IMR-90 (cell line): ENCODE measurements around the gene SPINT1. TPM values are rescaled to one million over a fixed set of nuclear protein-coding genes. Genes with fewer than 3 reads are reported as not detected.
A peak's percentile ranks its signal among the peaks of the same experiment; 100 is the strongest.

ENCODE experiments used
- ATAC-seq: fragments of 200-7000 bp; cut with Tn5 transposase; 2 replicates; pipeline ENCODE4 v1.9.1; 2020; ENCODE audit warnings: low read depth, mild to moderate bottlenecking, moderate library complexity
- BruUV-seq: library from RNA; stranded (reverse); fragments of 400-500 nt; replicated peaks from 2 replicates; lab custom pipeline; 2021; lab: Mats Ljungman, UMichigan
- CTCF ChIA-PET: fragments of 300-600 bp; formaldehyde crosslinking; extraction: SDS; loops from one replicate; lab custom pipeline; 2021; ENCODE audit warnings: antibody characterized with exemption; lab: Yijun Ruan, JAX
- POLR2A ChIA-PET: fragments of 300-600 bp; sonication (Branson Sonifier 250); formaldehyde crosslinking; loops from one replicate; lab custom pipeline; 2022; ENCODE audit warnings: antibody characterized with exemption; ENCODE audit not compliant: unreplicated experiment; lab: Charles Lee
- DNase-seq: peaks from one replicate; pipeline ENCODE4 v3.0.0; 2013
- H2AFZ ChIP-seq: replicated peaks from 2 replicates; pipeline ENCODE3; 2013; ENCODE audit warnings: low read length, mild to moderate bottlenecking; ENCODE audit not compliant: poor library complexity
- H2AK5ac ChIP-seq: 2 replicates; pipeline ENCODE4 v1.6.1; 2013; ENCODE audit warnings: low read depth, low read length, inconsistent platforms
- H2AK9ac ChIP-seq: replicated peaks from 2 replicates; pipeline ENCODE3; 2013; ENCODE audit warnings: mild to moderate bottlenecking, low read depth, low read length, moderate library complexity; ENCODE audit not compliant: poor library complexity
- H2BK120ac ChIP-seq: 2 replicates; pipeline ENCODE4 v1.6.1; 2013; ENCODE audit warnings: low read depth, low read length, inconsistent platforms
- H2BK15ac ChIP-seq: 3 replicates; pipeline ENCODE4 v1.6.1; 2013; ENCODE audit warnings: low read depth, low read length, inconsistent platforms
- H2BK20ac ChIP-seq: 2 replicates; pipeline ENCODE4 v1.6.1; 2013; ENCODE audit warnings: low read depth, mild to moderate bottlenecking, inconsistent platforms, low read length, moderate library complexity
- H2BK5ac ChIP-seq: 2 replicates; pipeline ENCODE4 v1.6.1; 2013; ENCODE audit warnings: mild to moderate bottlenecking, low read depth, low read length, inconsistent platforms; ENCODE audit not compliant: poor library complexity, severe bottlenecking
- H3K14ac ChIP-seq: replicated peaks from 2 replicates; pipeline ENCODE4 v1.6.1; 2013; ENCODE audit warnings: low read depth, low read length, inconsistent platforms
- H3K18ac ChIP-seq: 2 replicates; pipeline ENCODE4 v1.6.1; 2013; ENCODE audit warnings: low read depth, low read length, control low read depth
- H3K23ac ChIP-seq: 2 replicates; pipeline ENCODE4 v1.6.1; 2013; ENCODE audit warnings: low read depth, low read length, inconsistent platforms
- H3K27ac ChIP-seq: 2 replicates; pipeline ENCODE4 v1.5.1; 2013; ENCODE audit warnings: mild to moderate bottlenecking, control low read depth, low read length; ENCODE audit not compliant: insufficient read depth
- H3K27me3 ChIP-seq: 2 replicates; pipeline ENCODE4 v1.6.1; 2013; ENCODE audit warnings: low read length; ENCODE audit not compliant: control insufficient read depth, insufficient read depth
- H3K36me3 ChIP-seq: 2 replicates; pipeline ENCODE4 v1.6.1; 2013; ENCODE audit warnings: low read length, mixed read lengths; ENCODE audit not compliant: control insufficient read depth, insufficient read depth
- H3K4ac ChIP-seq: 2 replicates; pipeline ENCODE4 v1.6.1; 2013; ENCODE audit warnings: low read depth, low read length, inconsistent platforms
- H3K4me1 ChIP-seq: 2 replicates; pipeline ENCODE4 v1.6.1; 2013; ENCODE audit warnings: low read length, mixed read lengths; ENCODE audit not compliant: control insufficient read depth, insufficient read depth
- H3K4me2 ChIP-seq: 2 replicates; pipeline ENCODE4 v1.6.1; 2013; ENCODE audit warnings: low read depth, mild to moderate bottlenecking, control low read depth, low read length, moderate library complexity
- H3K4me3 ChIP-seq: 2 replicates; pipeline ENCODE4 v1.5.1; 2013; ENCODE audit warnings: low read depth, mild to moderate bottlenecking, control low read depth, low read length, moderate library complexity; ENCODE audit not compliant: insufficient read depth
- H3K56ac ChIP-seq: 2 replicates; pipeline ENCODE4 v1.6.1; 2013; ENCODE audit warnings: low read length, inconsistent platforms; ENCODE audit not compliant: insufficient read depth; ENCODE audit errors: extremely low read depth
- H3K79me1 ChIP-seq, 2 experiments: 2 replicates each; pipeline ENCODE4 v1.6.1; 2013; ENCODE audit warnings: low read length in 2 of 2, inconsistent platforms in 1 of 2, low read depth in 1 of 2
- H3K9ac ChIP-seq: 2 replicates; pipeline ENCODE4 v1.6.1; 2013; ENCODE audit warnings: low read depth, low read length, control low read depth
- H3K9me1 ChIP-seq: 2 replicates; pipeline ENCODE4 v1.6.1; 2013; ENCODE audit warnings: low read length, inconsistent platforms; ENCODE audit not compliant: insufficient read depth
- H3K9me3 ChIP-seq: 2 replicates; pipeline ENCODE4 v1.6.1; 2013; ENCODE audit warnings: low read length; ENCODE audit not compliant: control insufficient read depth, insufficient read depth
- H4K20me1 ChIP-seq: 2 replicates; pipeline ENCODE4 v1.6.1; 2013; ENCODE audit warnings: low read length, inconsistent platforms; ENCODE audit not compliant: insufficient read depth
- H4K5ac ChIP-seq: 2 replicates; pipeline ENCODE4 v1.6.1; 2013; ENCODE audit warnings: mild to moderate bottlenecking, low read depth, low read length, control low read depth
- H4K8ac ChIP-seq, 2 experiments: 2 replicates each; pipeline ENCODE4 v1.6.1; 2013; ENCODE audit warnings: low read depth in 2 of 2, low read length in 2 of 2, control low read depth in 1 of 2, inconsistent platforms in 1 of 2
- H4K91ac ChIP-seq: 2 replicates; pipeline ENCODE4 v1.6.1; 2013; ENCODE audit warnings: low read depth, low read length, inconsistent platforms; ENCODE audit not compliant: insufficient read depth
- BHLHE40 ChIP-seq: fragments of 150-350 bp; IDR thresholded peaks from 2 replicates; pipeline ENCODE4 v1.6.1; 2016; ENCODE audit warnings: mild to moderate bottlenecking, low read depth, low read length
- CHD1 ChIP-seq: IDR thresholded peaks from 2 replicates; pipeline ENCODE4 v1.6.1; 2012; ENCODE audit warnings: low read depth, low read length, improper control_type of control experiment
- MAFK ChIP-seq: IDR thresholded peaks from 2 replicates; pipeline ENCODE4 v1.6.1; 2012; ENCODE audit warnings: low read depth, low read length, improper control_type of control experiment
- MXI1 ChIP-seq: IDR thresholded peaks from 2 replicates; pipeline ENCODE4 v1.6.1; 2012; ENCODE audit warnings: low read depth, mild to moderate bottlenecking, low read length, moderate library complexity, borderline replicate concordance
- NFE2L2 ChIP-seq: fragments of 150-350 bp; IDR thresholded peaks from 2 replicates; pipeline ENCODE4 v1.6.1; 2016; ENCODE audit warnings: low read depth, mild to moderate bottlenecking, low read length
- POLR2A ChIP-seq: IDR thresholded peaks from 2 replicates; pipeline ENCODE4 v1.6.1; 2012; ENCODE audit warnings: mild to moderate bottlenecking, low read depth, low read length
- RCOR1 ChIP-seq: IDR thresholded peaks from 2 replicates; pipeline ENCODE4 v1.6.1; 2012; ENCODE audit warnings: mild to moderate bottlenecking, low read length, improper control_type of control experiment; ENCODE audit not compliant: insufficient replicate concordance
- WGBS, 2 experiments: methylation state at CpG; one replicate each; pipeline versions ENCODE4 v1.1.5 to v1.1.7; 2013; ENCODE audit warnings: missing lambda C conversion rate in 2 of 2; ENCODE audit not compliant: insufficient read length in 1 of 2; ENCODE audit errors: extremely low coverage in 2 of 2; 5-methylcytosine and 5-hydroxymethylcytosine counted together
- dilution Hi-C: fragments of 300-500 bp; cut with HindIII; formaldehyde crosslinking; loops from one replicate; pipeline ENCODE4 v1.14.3; 2018; ENCODE audit warnings: low sequenced_read_pairs; ENCODE audit not compliant: unreplicated experiment
- in situ Hi-C: fragments of 300-500 bp; cut with MboI; formaldehyde crosslinking; loops from 3 replicates; pipeline ENCODE4 v1.14.3; 2019; ENCODE audit warnings: low sequenced_read_pairs, inconsistent platforms, mixed read lengths
- intact Hi-C: fragments of 100-400 bp; cut with micrococcal nuclease; formaldehyde crosslinking; loops from 2 replicates; pipeline ENCODE4 v1.10.0; 2022
- polyA plus RNA-seq, 3 experiments: library from polyadenylated mRNA; depleted of rRNA; stranded (reverse); fragments of >200 nt; gene quantifications; 2 replicates each; pipeline ENCODE4 v1.2.3, GENCODE V29; 2012; ENCODE audit warnings: low replicate concordance in 1 of 3
- total RNA-seq: library from RNA; depleted of rRNA; stranded (reverse); fragments of >200 nt; gene quantifications from 2 replicates; pipeline ENCODE4 v1.2.3, GENCODE V29; 2012
- TF ChIP-seq, protein P1 (sequence below): fragments of 150-350 bp; IDR thresholded peaks from 2 replicates; pipeline ENCODE4 v1.6.1; 2017; ENCODE audit warnings: mild to moderate bottlenecking, antibody characterized with exemption, low read length, low read depth
- TF ChIP-seq, protein P2 (sequence below): conservative IDR thresholded peaks from 2 replicates; pipeline ENCODE4 v1.5.1; 2012; ENCODE audit warnings: mild to moderate bottlenecking, low read depth, low read length, improper control_type of control experiment

The SPINT1 gene
- total and polyA plus RNA-seq, 2 of the 4 experiments (the other 2 are of a cell fraction) = 0.90 to 2.1 TPM

DNA sequence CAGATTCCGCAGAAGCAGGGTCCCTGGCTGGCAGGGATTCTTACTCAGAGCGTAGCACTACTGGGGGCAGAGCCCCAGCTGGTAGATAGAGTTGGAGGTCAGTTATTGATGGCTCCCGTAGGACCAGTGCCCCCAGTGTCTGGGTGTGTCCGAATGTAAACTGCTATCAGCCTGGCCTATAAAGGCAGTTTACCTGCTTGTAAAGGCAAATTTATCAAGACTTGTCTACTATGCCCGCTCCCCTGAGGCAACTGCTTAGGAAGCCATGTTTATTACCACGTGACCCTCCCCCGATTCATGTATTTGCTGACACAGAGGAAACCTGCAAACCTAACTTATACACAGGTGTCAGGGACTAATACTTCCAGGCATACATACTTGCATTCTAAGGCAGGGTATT is 14.7 kb upstream of the SPINT1 start:
- Histone ChIP-seq H2AK5ac (no peak overlapping the region), H3K4me2 (no peak overlapping the region), H2AK9ac (no peak overlapping the region), H2BK15ac (no peak overlapping the region), H3K4ac (no peak overlapping the region), H3K27me3 (peaks cover 6% of the 10 kb centered on the region; the same call in 1 of the 2 replicates), H2BK20ac (no peak overlapping the region), H3K18ac (no peak overlapping the region), H3K56ac (no peak overlapping the region), H3K23ac (no peak overlapping the region), H3K9me1 (peaks cover 5% of the 10 kb centered on the region), H4K20me1 (no peaks in the 10 kb centered on the region; the same call in 1 of the 2 replicates), H3K14ac (no peak overlapping the region), H4K91ac (no peak overlapping the region), H3K9me3 (no peaks in the 10 kb centered on the region), H3K27ac (no peak overlapping the region), H3K79me1 (no peaks in the 10 kb centered on the region), H3K9ac (no peak overlapping the region), H3K4me3 (no peak overlapping the region), H2AFZ (no peak overlapping the region), H3K36me3 (no peaks in the 10 kb centered on the region), H2BK120ac (no peak overlapping the region), H4K8ac (no peak overlapping the region), H2BK5ac (no peak overlapping the region), H4K5ac (no peak overlapping the region), H3K4me1 (peaks cover 11% of the 10 kb centered on the region)
- ATAC-seq (no peak), DNase-seq (no peak)
- TF ChIP-seq MAFK (peak; percentile 55; the same call in 1 of the 2 replicates), NFE2L2 (no peak), RCOR1 (no peak), MXI1 (no peak), POLR2A (no peak), CHD1 (no peak), BHLHE40 (no peak)
- TF ChIP-seq, protein P1, sequence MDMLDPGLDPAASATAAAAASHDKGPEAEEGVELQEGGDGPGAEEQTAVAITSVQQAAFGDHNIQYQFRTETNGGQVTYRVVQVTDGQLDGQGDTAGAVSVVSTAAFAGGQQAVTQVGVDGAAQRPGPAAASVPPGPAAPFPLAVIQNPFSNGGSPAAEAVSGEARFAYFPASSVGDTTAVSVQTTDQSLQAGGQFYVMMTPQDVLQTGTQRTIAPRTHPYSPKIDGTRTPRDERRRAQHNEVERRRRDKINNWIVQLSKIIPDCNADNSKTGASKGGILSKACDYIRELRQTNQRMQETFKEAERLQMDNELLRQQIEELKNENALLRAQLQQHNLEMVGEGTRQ = no peak
- TF ChIP-seq, protein P2, sequence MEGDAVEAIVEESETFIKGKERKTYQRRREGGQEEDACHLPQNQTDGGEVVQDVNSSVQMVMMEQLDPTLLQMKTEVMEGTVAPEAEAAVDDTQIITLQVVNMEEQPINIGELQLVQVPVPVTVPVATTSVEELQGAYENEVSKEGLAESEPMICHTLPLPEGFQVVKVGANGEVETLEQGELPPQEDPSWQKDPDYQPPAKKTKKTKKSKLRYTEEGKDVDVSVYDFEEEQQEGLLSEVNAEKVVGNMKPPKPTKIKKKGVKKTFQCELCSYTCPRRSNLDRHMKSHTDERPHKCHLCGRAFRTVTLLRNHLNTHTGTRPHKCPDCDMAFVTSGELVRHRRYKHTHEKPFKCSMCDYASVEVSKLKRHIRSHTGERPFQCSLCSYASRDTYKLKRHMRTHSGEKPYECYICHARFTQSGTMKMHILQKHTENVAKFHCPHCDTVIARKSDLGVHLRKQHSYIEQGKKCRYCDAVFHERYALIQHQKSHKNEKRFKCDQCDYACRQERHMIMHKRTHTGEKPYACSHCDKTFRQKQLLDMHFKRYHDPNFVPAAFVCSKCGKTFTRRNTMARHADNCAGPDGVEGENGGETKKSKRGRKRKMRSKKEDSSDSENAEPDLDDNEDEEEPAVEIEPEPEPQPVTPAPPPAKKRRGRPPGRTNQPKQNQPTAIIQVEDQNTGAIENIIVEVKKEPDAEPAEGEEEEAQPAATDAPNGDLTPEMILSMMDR = no peak
- in situ Hi-C loops (no loop called here), intact Hi-C loops (no loop called here), dilution Hi-C loops (no loop called here)
- BruUV-seq = no TSS peak
- POLR2A ChIA-PET = no interaction called here
- CTCF ChIA-PET = no interaction called here
- WGBS, 2 experiments = 64% methylated on average over 3 of the region's 7 CpGs; no CpG with 5 or more reads in 1 of the 2 experiments
